GDM1 (cell line): ENCODE measurements around the gene CKMT2.

Experiments used
- DNase-seq: peaks from one replicate; lab custom pipeline; 2025; lab: John Stamatoyannopoulos, UW

Gene CKMT2

DNA sequence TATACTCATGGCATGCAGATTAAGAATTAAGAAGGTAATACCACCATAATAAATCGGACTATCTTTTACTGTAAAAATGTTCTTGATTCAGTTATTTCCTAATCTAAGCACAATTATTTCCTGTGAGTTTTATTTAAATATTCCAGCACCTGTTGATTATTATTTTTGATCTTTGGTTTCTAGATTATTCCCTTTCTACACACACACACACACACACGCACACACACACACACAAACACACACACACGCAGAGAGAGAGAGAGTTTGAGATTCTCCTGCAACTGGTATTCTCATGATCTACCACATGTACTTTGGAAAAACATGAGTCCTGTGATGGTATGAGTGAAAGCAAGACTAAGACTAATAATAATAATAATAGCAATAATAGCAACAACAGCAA is 17.0 kb upstream of the CKMT2 start:
- no peak for DNase-seq

GRCh38 chr5:81219389-81219788 is 13.7 kb upstream of the CKMT2 start:
- DNase-seq, result no peak

DNA sequence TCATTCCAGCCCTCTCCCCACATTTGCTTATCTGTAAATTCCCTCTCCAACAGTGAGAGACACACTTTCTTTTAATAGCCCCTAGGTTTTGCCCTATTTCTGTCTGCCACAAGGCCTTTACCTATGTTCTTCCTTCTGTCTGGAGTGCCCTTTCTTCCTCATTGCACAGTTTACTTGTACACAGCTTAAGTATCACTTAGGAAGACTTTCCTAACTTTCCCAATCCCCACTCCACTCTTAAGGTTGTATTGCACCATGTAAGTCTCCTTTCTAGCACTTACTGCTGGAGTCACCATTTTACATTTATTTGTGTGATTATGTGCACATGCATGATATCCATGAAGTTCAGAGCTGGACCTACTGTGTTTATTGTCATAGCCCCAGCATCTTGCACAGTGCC is 10.8 kb upstream of the CKMT2 start:
- no peak for DNase-seq

DNA sequence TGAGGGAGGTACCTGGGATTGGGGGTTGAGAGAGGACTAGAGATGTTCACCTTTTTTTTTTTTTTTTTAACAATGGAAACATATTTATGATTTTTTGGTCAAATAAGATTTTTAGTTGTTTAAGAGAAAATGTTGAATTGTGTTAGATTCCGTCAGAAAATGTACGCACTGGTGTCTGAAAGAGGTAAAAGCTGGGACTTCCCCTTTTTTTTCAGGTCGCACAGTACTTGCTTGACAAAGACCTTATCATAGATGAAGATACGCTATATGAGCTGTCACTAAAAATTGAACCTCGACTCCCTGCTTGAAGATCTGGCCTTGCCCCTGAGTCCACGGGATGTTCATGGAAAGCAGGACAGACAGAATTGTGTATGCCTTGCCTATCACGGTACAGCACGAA is 7.7 kb upstream of the CKMT2 start:
- DNase-seq, result no peak

- DNase-seq, result no peak
Observed at GRCh38 chr5:81226286-81226685, 6.8 kb upstream of the CKMT2 start.

DNA sequence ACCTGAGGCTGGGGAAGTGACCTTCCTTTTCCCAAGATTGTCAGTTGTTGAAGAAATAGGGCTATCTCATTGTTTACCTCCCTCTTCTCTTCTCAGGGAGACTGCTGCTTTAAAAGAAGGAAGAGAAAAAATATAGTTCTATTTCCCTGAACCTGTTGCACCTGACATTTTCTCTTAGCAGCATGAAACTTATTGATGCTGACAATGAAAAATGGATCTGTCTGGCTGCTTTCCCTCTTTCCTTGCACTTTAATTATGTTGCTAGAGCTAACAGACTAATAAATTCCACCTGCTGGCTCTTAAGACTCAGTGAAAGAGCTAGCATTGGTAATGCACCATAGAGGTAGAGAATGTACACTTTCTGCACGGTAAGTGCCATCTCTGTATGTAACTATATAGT is 6.2 kb upstream of the CKMT2 start:
- no peak for DNase-seq

GRCh38 chr5:81228084-81228483 is 5.0 kb upstream of the CKMT2 start:
- no peak for DNase-seq

- DNase-seq, result no peak
Observed at GRCh38 chr5:81230416-81230815, 2.7 kb upstream of the CKMT2 start.

GRCh38 chr5:81232464-81233079 is 550 bp upstream of the CKMT2 start:
- DNase-seq, result no peak

- DNase-seq, result no peak
Observed at GRCh38 chr5:81234299-81234698, 1.2 kb downstream of the CKMT2 start.

DNA sequence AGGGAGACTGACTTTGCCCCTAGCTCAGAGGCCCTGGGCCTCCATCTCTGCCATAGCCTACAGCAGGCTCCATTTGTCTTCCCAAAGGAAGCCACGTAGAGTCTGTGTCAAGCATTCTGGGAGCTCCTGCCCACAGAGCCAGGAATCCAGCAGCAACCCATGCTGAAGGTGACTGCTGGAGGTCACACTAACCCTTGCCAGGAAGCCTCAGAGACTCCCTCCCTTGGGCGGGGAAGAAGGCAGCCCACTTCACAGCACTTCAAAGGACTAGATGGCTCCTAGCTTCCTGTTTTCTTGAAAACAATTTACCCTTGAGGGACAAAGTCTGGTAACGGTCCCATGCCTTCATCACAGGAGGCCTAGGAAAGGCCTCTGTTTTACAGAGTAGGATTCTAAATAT is 1.7 kb downstream of the CKMT2 start:
- no peak for DNase-seq

- no peak for DNase-seq
Observed at GRCh38 chr5:81235287-81236072, 2.4 kb downstream of the CKMT2 start.

DNA sequence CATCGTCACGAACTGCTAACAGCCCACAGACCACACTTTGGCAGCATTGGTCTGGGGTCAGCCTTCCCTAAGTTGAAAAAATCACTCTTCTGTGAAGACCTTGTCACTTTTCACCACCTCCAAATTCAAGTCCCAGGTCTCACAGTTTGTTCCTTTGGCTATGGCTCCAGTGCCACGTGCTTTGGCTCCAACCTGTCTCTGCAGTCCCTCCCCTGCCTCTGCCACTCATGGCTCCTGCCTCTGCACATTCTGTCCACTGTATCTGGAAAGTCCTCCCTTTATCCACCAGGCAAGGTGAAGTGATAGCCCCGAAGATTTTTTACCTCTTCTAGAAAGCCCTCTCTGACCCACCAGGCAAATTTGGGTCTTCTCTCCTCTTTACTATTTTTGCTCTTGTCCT is 5.3 kb downstream of the CKMT2 start:
- no peak for DNase-seq

DNA sequence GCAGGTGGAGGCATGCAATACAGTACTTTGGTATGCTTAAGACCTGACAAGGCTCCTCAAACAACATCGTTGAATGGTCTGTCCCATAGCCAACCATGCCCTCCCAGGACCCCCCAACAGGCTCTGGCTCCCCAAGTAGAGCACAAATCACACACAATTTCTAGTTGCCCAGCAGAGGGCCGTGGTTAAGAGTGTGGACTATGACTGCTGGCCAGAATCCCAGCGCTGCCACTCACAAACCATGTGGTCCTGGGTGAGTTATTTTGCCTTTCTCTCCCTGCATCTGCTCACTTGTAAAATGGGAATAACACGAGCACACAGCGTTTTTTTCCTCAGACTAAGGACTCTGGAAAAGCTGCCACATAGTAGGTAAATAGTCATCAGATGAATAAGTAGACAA is 6.5 kb downstream of the CKMT2 start:
- no peak for DNase-seq

- DNase-seq, result no peak
Observed at GRCh38 chr5:81241001-81241400, 7.9 kb downstream of the CKMT2 start.

- no peak for DNase-seq
Observed at GRCh38 chr5:81241961-81242648, 9.0 kb downstream of the CKMT2 start.

- DNase-seq, result no peak
Observed at GRCh38 chr5:81242906-81243436, 9.8 kb downstream of the CKMT2 start.

GRCh38 chr5:81244451-81244850 is 11.3 kb downstream of the CKMT2 start:
- DNase-seq, result no peak

DNA sequence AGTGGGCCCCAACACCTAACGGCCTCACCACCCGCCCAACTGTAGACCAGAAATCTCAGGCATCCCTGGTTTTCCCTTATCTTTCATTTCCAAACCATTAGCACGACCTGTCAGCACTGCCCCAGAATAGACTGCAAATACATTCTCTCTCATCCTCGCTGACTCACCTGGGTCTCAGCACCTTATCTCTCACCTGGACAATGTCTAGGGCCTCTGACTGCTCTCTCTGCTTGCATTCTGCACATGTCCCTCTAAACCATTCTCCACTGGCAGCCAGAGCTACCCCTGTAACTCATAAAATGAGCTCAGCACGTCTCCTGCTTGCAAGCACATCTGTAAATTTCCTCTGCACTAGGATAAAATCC is 12.7 kb downstream of the CKMT2 start:
- no peak for DNase-seq

DNA sequence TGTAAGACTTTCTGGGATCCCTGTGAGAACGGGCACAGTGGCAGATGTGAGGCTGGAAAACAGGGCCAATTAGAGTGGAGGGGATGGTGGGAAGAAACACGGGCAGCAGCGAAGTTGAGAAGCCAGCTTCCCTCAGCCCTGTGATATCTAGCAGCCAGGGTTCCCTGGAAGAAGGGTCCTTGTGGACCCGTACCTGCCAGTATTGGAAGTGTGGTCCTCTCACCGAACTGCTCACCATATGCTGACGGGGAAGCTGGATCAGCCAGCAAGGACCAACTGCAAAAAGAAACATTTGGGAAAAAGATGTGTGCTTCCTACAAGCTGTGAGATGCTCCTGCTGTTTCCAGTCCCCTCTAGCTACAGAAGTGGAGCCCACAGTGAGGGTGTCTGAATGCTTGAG is 13.6 kb downstream of the CKMT2 start:
- DNase-seq, result no peak

- DNase-seq, result no peak
Observed at GRCh38 chr5:81247441-81247972, 14.4 kb downstream of the CKMT2 start.

DNA sequence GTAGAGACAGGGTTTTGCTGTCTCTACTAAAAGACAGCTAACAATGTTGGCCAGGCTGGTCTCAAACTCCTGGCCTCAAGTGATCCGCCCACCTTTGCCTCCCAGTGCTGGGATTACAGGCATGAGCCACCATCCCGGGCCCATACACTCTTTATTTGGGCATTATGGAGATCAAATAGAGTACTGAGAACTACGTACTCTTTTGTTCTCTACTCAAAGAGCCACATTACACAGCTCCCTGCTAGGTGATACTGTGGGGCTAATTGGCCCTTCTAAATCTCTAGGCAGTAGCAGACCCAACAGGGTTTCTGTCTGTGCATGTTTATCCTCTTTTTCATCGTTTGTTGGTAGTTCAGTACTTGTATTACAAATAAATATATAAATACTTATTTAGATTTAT is 16.1 kb downstream of the CKMT2 start:
- DNase-seq, result no peak

GRCh38 chr5:81250004-81250403 is 16.9 kb downstream of the CKMT2 start:
- no peak for DNase-seq
